ENCODE results near the gene NOTCH1.
"Not testable (repeated sequence)": the region's sequence is repeated elsewhere in the genome, so short reads cannot be mapped to it uniquely, and the experiment has no call there.

The NOTCH1 gene

DNA sequence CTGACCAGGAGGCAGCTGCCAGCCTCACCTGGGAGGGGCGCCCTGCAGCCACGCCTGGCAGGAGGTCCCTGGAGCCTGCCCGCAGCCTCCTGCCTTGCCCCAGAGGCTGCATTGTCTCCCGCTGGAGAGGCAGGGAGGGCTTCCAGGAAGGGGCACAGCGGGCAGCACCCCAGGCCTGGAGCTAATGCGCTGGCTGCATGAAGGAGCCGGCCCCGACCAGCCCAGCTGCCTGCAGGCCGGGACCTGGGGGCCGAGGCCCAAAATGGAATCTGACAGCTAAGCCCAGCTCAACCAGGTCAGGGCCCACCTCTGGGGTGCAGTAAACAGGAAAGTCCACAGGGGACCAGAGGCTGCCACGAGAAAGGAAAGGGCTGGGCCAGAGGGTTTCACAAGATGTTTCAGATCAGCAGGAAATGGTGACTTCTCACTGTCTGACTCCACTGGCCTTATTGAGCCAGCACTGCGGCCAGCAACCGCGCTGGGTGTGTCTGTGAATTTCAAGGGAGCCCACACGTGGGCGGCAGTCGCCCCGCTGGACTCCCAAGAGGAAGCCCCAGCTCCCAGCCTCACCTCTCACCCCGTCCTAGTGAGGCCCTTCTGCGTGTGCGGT is 18.6 kb upstream of the NOTCH1 start:
- DNase-seq (ENCODE audit: low read depth), result peak; percentile 80

DNA sequence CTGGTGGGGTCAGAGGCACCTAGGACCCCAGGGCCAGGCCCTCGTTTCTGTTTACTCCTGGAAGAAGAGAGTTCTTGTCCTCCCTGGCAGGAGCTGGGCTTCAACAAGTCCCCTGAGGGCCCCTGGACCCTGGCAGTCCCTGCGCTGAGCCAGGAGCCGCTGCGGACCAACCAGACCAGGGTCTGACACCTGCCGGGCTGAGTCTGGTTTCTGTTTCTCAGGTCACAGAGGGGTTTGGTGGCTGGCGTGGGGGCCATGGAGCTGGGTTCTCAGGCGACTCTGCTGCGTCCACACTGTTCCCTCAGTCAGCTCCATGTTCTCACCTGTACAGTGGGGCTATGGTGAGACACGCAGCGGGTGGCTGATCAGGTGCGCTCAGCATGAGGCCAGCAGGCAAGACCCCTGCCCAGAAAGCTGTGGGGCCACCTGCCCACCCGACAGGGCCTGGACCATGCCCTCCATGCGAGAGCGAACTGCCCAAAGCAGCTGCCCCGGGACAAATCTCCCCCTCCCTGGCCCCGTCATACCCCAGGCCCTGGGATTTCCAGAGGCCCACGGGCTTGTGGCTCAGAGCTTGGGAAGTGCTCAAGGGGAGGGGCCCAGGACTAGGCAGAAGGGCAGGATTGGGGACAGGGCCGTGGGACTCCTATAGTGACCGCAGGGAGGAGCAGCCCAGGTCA is 17.9 kb upstream of the NOTCH1 start:
- DNase-seq (ENCODE audit: low read depth), result no peak

DNA sequence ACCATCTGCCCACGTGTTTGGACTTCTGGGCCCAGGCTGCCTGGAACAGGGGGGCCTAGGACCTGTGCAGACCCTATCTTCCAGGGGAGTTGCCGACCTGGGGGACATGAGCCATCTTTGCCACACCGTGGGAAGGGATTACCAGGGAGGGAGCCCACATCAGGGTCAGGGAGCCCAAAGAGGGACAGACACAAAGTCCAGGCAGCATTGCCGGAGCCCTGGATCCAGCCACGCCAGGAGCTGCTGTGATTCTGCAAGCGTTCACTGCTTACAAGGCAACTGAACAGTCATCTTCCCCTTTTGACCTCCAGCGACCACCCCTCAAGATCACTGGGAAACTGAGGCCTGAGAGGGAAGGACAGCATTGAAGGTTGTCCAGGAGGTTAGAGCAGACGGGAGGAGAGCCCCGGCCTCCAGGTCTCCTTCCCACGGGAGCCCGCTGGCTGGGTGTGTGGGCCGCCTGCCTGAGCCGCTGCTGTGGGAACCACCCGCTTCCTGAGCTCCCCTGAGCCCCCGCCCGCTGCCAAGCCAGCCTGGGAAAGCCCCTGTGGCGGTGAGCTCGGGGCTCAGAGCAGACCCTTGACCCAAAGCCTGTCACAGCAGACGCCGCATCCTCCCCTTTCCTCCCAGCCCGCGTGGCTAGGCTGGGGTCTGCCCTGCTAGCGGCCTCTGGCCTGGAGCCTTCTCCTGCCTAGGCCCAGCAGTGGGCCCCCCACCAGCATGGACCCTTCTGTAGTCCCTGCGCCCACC is 17.1 kb upstream of the NOTCH1 start:
- DNase-seq (ENCODE audit: low read depth), result no peak

DNA sequence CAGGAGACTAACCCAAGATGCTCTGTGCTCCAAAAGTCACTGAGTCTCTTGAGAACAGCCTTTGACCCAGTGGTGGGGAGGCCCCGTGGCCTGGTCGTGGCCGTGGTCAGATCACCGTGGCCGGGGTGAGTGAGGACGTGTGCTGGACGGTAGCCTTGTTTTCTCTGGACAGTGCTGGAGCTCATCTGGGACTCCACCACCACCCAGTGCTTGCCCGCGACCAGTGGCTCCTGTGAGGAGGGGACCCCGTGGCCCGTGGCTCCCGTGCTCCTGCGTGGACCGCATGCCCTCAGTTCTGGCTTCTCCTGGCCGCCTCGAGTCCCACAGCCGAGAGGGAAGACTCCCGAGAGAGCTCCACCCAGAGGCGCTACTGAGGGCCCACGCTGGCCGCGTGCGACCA is 15.9 kb upstream of the NOTCH1 start:
- DNase-seq (ENCODE audit: low read depth), result no peak

DNA sequence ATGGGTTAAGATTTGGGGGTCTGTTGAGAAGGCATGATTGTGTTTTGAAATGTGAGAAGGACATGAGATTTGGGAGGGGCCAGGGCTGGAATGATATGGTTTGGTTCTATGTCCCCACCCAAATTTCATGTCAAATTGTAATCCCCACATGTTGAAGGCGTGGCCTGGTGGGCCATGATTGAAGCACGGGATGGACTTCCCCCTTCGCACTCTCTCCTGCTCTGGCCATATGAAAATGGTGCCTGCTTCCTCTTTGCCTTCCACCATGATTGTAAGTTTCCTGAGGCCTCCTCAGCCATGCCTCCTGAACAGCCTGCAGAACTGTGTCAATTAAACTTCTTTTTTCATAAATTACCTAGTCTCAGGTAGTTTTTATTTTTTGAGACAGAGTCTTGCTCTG is 14.7 kb upstream of the NOTCH1 start:
- DNase-seq (ENCODE audit: low read depth), result no peak

DNA sequence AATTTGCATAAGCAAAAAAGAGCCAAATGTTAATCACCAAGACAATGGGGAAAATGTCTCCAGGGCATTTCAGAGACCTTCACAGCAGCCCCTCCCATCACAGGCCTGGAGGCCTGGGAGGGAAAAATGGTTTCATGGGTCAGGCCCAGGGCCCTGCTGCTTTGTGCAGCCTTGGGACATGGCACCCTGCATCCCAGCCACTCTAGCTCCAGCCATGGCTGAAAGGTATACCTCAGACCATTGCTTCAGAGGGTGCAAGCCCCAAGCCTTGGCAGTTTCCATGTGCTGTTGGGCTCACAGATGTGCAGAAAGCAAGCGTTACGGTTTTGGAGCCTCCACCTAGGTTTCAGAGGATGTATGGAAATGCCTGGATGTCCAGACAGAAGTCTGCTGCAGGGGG is 13.5 kb upstream of the NOTCH1 start:
- DNase-seq (ENCODE audit: low read depth), result not testable (repeated sequence)

DNA sequence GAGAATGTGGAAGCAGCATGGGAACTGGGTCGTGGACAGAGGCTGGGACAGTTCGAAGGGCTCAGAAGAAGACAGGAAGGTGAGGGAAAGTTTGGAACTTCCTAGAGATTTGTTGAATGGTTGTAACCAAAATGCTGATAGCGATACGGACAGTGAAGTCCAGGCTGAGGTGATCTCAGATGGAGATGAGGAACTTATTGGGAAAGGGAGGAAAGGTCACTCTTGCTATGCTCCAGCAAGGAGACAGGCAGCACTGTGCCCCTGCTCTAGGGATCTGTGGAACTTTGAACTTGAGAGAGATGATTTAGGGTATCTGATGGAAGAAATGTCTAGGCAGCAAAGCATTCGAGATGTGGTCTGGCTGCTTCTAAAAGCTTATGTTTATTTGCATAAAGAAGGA is 13.0 kb upstream of the NOTCH1 start:
- not testable (repeated sequence) for DNase-seq (ENCODE audit: low read depth)

DNA sequence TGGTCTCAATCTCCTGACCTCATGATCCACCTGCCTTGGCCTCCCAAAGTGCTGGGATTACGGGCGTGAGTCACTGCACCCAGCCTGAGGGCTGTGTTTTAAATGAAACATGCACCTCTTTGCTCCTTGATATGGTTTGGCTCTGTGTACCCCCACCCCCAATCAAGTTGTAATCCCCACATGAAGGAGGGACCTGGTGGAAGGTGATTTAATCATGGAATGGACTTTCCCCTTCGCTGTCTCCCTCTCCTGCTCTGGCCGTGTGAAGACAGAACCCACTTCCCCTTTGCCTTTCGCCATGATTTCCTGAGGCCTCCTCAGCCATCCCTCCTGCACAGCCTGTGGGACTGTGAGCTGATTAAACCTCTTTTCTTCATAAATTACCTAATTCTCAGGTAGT is 12.5 kb upstream of the NOTCH1 start:
- no peak for DNase-seq (ENCODE audit: low read depth)

DNA sequence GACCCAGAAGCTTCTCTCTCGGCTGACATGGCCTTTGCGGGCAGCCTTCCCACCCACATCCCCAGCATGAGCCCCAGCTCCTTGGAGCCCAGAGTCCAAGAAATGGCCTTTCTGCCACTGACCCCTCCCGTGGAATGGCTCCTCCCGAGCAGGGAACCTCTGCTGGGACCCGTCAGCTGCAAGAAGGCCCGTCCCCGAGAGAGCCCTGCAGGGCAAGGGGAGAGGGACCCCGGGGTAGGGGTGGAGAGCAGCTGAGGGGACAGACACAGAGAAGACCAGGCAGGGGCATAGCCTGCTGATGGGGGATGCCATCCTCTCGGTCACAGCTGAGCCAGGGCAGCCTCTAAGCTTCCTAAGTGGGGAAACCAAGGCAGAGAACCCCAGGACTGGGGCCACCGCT is 11.2 kb upstream of the NOTCH1 start:
- DNase-seq (ENCODE audit: low read depth), result no peak

DNA sequence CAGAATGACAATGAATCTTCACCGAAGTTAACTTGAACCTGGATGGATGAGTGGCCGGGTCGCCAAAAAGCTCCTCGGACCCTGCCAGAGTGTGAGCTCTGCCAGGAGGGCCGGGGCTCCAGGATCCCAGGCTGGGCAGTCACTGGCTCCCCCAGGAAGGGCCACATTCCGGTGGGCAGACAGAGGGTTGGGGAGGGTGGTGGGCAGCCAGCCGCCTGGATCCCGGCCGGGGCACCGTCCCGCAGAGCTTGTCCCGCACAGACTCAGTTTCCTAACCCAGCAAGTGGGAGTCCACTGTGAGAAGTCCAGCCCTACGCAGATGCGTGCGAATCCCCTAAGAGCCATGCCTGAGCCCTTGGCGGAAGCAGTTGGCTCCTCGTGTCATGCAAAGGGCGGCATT is 10.3 kb upstream of the NOTCH1 start:
- no peak for DNase-seq (ENCODE audit: low read depth)

DNA sequence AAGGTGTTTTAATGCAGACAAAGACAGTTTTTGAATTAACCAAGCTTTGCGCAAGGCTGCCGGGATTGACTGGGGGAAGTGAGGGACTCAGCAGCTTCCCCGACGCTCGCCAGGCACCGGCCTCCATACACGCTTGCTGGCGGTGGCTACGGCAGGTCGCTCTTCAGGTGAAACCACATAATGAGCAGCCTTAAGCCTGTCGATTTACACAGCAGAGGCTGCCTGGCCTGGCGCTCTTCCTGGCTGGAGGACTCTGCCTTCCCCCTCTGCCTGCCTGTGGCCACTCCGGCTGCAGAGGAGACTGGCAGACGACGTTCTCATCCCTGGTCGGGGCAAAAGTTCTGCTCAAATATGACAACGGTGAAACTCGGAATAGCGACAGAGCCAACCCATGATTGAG is 9.0 kb upstream of the NOTCH1 start:
- no peak for DNase-seq (ENCODE audit: low read depth)

DNA sequence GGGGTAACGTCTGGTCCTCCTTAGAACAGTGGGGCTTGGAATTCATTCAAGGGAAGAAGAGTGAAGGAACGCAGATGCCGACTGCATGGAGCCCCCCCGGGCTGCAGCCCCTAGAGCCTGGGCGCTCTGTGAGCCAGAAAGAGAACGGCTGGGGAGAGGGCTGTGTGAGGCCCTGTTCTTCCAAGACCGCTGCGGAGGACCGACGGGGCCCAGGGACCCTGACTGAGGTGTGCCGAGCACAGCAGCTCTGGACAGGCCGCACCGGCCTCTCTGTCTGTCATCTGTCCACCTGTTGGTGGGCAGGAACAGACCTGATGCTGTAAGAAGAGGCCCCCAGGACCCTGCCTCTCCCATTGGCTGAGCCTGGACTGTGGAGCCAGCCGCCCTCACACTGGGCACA is 7.7 kb upstream of the NOTCH1 start:
- DNase-seq (ENCODE audit: low read depth), result no peak

DNA sequence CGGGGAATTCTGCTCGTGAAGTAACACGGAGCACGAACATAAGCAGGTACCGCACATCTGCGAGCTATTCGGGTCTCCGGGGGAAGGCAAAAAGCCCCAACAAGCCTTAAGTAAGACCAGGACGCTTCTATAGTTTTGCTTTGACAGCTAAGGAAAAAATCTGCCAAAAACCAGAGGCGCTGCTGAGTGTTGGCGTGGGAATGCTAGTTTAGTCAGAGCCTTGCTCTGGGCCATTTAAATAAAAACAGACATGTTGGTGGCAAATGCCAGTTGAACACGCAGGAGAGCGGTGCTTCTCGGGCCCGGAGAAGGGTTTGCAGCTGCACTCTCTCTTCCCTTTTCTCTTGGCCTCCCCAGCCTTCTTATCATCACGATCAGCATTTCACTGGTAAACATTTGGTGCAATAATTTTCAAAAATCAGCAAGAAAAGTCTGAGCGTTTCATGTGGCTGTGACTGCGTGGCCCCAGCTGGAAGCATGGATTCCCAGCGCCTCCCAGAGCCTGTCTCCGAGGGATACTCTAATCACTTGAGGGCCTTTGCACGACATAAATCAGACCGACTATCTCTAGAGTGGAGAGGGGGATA is 6.4 kb upstream of the NOTCH1 start:
- peak; percentile 67 for DNase-seq (ENCODE audit: low read depth)

DNA sequence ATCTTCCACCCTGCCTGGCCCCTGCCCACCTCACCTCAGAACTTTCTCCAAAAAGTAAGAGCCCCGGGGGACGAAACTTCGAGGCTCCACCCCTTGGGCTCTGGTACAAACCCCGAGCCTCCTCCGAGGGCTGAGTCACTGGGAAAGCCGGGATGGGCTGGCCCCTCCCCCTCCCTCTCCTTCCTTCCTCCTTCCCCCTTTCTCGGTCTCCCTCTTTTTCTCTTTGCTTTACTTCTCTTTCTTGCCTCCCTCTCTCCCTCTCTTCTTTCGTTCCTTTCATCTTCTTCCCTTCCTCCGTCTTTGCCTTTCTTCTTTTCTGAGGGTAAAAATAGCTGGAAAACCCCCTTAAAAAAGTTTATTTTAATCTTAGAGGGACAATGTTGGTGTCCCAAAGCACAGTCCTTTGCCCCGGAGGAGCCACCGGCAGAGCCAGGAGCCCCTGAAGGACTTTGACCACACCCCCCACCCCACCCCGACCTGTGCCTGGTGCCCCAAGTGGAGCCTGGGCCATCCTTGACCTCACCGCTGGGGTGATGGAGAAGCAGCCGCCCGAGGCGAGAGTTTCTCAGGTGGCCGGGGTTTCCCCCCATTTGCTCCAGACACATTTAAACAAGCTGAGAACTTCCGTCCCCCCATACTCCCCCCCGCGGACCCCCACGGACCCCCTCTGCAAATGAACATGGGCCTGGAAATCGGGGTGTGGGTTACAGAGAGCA is 5.7 kb upstream of the NOTCH1 start:
- peak; percentile 82 for DNase-seq (ENCODE audit: low read depth)

DNA sequence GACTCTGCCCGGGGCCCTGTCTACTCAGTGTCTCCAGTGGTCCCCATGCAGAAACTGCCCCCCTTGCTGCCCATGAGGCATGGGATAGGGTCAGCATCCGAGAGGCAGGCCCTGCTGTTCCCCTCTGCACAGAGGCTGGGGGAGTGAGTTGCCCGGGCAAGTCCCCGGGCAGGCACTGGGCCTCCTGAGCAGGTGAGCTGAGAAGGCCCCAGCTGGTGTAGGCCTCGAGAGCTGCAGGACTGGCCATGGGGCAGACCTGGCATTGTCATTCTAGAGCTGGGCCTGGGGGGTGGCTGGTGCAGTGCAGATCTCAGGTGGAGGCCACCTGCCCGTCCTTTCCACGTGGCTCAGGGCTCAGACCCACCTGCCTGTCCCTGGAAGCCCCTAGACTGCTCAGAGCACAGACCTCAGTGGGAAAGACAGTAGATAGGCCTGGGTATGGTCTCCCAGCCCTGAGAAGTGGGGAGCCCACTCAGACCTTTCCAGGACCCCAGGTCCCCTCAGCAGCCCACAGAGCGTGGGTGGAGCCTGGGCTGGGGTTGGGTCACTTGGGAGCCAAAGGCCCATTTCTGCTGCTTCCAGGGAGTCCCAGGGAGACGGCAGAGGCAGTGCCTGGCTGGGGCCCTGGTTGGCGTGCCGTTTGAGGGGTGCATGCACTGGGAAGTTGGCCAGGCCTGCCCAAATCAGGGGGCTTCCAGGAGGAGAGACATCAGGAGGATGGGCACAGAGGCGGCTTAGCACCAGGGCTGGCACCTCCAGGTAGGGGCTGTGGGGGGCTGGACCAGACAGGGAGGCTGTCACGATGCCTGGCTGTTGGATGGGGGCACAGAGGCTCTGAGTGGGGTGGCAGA is 4.8 kb upstream of the NOTCH1 start:
- DNase-seq (ENCODE audit: low read depth), result no peak

DNA sequence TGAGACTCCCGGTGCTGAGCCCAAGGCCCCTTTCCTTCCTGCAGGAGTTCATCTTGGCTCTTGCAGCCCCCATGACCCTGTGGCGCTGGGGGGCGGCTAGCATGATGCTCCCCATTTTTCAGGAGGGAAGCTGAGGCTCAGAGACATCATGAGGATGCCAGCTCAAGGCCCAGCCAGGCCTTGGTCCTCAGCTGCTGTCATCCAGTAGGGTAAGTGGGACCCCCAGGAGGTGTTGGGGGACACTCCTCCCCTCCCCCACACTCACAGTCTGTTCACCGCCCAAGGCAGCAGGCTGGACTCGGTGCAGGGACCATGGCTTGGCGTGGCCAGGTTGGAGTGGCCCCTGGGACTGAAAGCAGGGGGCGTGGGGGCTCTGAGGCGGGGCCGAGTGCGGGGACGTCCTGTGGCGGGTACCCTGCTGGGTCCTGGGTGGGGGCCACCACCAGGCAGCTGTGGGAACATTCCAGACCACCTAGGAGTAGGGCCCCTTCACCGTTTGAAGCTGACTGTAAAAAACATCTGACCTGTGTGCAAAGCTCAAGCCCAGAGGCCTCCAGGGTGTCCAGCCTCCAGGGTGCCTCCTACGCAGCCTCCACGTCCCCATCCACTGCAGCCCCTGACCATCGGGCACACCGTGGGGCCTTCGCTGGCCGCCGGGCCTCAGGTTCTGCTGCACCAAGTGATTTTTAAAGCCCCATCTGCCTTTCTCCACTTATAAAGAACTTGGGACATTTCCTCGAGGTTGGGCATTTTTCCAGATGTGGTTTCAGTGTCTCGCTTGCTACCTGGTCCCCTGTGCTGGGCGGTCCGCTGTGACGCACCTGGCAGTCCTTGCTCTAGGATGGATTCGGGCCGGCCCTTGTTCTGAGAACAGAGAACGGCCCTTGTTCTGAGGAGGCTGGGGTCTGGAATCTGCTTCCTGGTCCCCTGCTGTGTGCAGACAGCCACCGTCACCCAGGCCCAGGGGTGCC is 3.4 kb upstream of the NOTCH1 start:
- no peak for DNase-seq (ENCODE audit: low read depth)

DNA sequence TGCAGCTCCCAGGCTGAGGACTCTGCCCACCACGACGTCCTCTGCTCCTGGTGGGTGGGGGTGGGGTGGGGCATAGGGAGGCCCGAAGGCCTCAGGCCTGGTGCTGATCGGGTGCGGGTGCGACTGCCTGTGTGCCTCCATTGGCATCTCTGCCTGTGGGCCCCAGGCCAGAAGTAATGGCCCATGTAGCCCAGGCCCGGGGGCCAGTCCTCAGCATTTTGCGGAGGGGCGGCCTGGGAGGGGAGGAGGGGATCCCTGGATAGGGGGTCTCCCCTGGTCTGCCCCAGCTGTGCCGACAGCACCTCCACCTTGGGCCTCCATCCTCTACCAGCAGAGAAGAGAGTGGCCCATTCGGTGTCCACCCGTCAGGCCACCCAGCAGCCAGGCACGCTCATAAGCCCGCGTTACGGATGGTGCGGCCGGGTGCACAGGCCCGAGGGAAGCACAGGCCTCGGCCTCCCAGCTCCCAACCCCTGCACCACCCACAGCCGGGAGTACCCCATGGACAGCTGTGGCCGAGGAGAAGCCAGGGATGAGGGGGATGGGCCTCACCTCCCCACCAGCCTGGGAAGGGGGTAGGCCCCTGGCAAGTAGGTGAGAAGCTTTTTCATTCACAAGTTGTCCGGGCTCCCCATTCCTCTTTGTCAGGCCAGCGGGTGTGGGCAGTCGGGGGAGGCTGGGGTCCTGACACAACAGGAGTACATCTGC is 1.8 kb upstream of the NOTCH1 start:
- no peak for DNase-seq (ENCODE audit: low read depth)

DNA sequence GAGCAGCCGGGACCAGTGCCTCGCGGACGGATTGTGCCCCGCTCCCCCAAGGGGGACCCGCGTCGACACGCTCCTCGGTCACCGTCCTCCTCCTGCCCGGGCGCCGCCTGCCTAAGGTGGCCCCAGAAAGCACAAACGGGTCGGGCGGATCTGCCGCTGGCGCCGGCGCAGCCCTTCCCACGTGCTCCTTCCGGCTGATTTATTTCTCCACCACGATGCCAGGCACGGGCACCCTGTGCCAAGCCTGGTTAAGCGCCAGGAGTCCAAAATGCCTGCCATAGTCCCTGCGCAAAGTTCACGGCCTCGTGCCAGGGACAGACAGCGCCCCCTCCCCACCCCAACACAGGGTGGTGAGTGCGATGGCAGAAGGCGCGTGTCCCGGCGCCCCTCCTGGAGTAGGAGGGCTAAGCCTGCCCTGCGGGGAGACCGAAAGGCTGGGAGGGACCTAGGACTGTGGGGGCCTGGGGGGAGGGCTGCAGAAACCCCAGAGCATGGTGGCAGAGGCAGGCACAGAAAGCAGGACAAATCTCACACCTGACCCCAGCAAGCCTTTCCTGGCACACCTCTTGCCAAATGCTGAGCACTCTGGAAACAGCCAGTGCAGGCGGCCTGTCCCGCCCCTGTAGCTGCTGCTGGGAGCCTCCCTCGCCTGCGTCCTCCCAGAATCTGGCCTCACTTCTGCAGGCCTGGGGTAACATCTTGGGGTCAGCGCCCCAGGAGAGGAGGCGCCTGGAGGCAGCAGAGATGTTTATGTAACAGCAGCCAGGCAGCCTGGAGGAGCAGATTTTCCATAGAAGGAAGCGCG is 1.1 kb upstream of the NOTCH1 start:
- DNase-seq (ENCODE audit: low read depth), result peak; percentile 51

DNA sequence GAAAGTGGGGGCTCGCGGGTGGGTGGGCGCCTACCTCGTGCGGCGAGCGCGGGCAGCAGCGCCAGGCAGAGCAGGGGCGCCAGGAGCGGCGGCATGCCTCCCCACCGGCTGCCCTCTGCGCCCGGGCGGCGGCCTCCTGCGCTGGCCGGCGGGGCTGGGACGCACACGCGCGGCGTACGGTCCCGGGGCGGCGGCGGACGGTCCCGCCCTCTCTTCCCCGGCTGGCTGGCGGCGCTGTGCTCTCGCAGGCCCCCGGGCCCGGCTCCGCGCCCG is 220 bp downstream of the NOTCH1 start:
- DNase-seq (ENCODE audit: low read depth), result no peak
